Tibial artery (tissue), 4 donors: ENCODE measurements around the gene MDFIC.

Experiments
- DNase-seq, 2 donors: peaks; one replicate each; pipeline ENCODE4 v3.0.0-alpha.2; 2019
- H3K27ac ChIP-seq, 2 donors: fragments of 200-600 bp; sonication (generic) in 1 of 2; 1 replicate in 1 of 2; 2 replicates in 1 of 2; pipeline ENCODE4 v1.5.1; 2018 to 2019; ENCODE audit warnings: mild to moderate bottlenecking in 1 of 2
- H3K27me3 ChIP-seq, 2 donors: fragments of 200-600 bp; sonication (generic) in 1 of 2; one replicate each; pipeline versions ENCODE4 v1.5.1 to v1.6.0; 2016 to 2019
- H3K36me3 ChIP-seq, 3 donors: fragments of 200-600 bp; sonication (generic) in 2 of 3; one replicate each; pipeline ENCODE4 v1.5.1; 2016 to 2019; ENCODE audit warnings: mild to moderate bottlenecking in 2 of 3
- H3K4me1 ChIP-seq, 4 donors: fragments of 200-600 bp; sonication (generic) in 2 of 4; 1 replicate in 3 of 4; 2 replicates in 1 of 4; pipeline ENCODE4 v1.5.1; 2016 to 2019
- H3K4me3 ChIP-seq, 2 donors: fragments of 200-600 bp; sonication (generic) in 1 of 2; 1 replicate in 1 of 2; 2 replicates in 1 of 2; pipeline ENCODE4 v1.5.1; 2018 to 2019; ENCODE audit warnings: mild to moderate bottlenecking in 2 of 2
- H3K9me3 ChIP-seq, 3 donors: fragments of 200-600 bp; sonication (generic) in 1 of 3; one replicate each; pipeline ENCODE4 v1.5.1; 2016 to 2019
- intact Hi-C: fragments of 100-400 bp; cut with DNase I; formaldehyde crosslinking; loops from one replicate; pipeline ENCODE4 v1.15.0; 2023; ENCODE audit warnings: low total_unique reads
- TF ChIP-seq, protein P1 (sequence below), 2 experiments: fragments of 200-600 bp in 1 of 2; fragments of 450-650 bp in 1 of 2; IDR thresholded peaks; one replicate each; pipeline ENCODE4 v1.5.1; 2017 to 2019; ENCODE audit warnings: antibody characterized with exemption in 2 of 2, mild to moderate bottlenecking in 1 of 2, moderate library complexity in 1 of 2

MDFIC gene

GRCh38 chr7:114970308-114970707 is 48.4 kb downstream of the MDFIC start:
- no peaks in the 10 kb centered on the region for H3K4me1 ChIP-seq
- H3K27me3 ChIP-seq: no peaks in the 10 kb centered on the region
- DNase-seq: no peak
- H3K36me3 ChIP-seq: no peaks in the 10 kb centered on the region
- no peaks in the 10 kb centered on the region for H3K9me3 ChIP-seq
- intact Hi-C loops: no loop called here
- TF ChIP-seq, protein P1, sequence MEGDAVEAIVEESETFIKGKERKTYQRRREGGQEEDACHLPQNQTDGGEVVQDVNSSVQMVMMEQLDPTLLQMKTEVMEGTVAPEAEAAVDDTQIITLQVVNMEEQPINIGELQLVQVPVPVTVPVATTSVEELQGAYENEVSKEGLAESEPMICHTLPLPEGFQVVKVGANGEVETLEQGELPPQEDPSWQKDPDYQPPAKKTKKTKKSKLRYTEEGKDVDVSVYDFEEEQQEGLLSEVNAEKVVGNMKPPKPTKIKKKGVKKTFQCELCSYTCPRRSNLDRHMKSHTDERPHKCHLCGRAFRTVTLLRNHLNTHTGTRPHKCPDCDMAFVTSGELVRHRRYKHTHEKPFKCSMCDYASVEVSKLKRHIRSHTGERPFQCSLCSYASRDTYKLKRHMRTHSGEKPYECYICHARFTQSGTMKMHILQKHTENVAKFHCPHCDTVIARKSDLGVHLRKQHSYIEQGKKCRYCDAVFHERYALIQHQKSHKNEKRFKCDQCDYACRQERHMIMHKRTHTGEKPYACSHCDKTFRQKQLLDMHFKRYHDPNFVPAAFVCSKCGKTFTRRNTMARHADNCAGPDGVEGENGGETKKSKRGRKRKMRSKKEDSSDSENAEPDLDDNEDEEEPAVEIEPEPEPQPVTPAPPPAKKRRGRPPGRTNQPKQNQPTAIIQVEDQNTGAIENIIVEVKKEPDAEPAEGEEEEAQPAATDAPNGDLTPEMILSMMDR (IDR thresholded peaks at IDR 0.05): no peak
- H3K4me3 ChIP-seq: no peak overlapping the region
- H3K27ac ChIP-seq: no peak overlapping the region

GRCh38 chr7:114970732-114971131 is 48.8 kb downstream of the MDFIC start:
- TF ChIP-seq, protein P1 (IDR thresholded peaks at IDR 0.05): no peak
- H3K4me3 ChIP-seq: no peak overlapping the region
- no peaks in the 10 kb centered on the region for H3K4me1 ChIP-seq
- H3K9me3 ChIP-seq: no peaks in the 10 kb centered on the region
- no peak for DNase-seq
- H3K27me3 ChIP-seq: no peaks in the 10 kb centered on the region
- no peaks in the 10 kb centered on the region for H3K36me3 ChIP-seq
- H3K27ac ChIP-seq: no peak overlapping the region
- intact Hi-C loops: no loop called here

DNA sequence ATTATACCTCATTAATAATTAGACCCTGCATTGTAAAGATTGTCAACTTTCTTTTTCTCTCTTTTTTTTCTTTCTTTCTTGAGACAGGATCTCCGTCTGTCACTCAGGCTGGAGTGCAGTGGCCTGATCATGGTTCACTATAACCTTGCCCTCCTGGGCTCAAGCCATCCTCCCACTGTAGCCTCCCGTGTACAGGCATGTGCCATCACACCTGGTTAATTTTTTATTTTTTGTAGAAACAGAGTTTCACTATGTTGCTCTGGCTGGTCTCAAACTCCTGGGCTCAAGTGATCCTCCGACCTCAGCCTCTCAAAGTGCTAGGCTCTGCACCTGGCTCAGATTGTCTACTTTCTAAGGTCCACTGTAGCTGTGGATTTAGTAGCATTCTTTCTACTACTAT is 50.7 kb downstream of the MDFIC start:
- Histone ChIP-seq H3K36me3 (no peaks in the 10 kb centered on the region), H3K27me3 (no peaks in the 10 kb centered on the region), H3K4me3 (no peak overlapping the region), H3K4me1 (no peaks in the 10 kb centered on the region), H3K27ac (no peak overlapping the region), H3K9me3 (no peaks in the 10 kb centered on the region)
- DNase-seq: no peak
- intact Hi-C loops: no loop called here
- TF ChIP-seq, protein P1 (IDR thresholded peaks at IDR 0.05): no peak

- no peaks in the 10 kb centered on the region for H3K4me1 ChIP-seq
- no peak overlapping the region for H3K27ac ChIP-seq
- no peaks in the 10 kb centered on the region for H3K36me3 ChIP-seq
- intact Hi-C loops: no loop called here
- TF ChIP-seq, protein P1 (IDR thresholded peaks at IDR 0.05): no peak
- no peak for DNase-seq
- H3K4me3 ChIP-seq: no peak overlapping the region
- H3K27me3 ChIP-seq: no peaks in the 10 kb centered on the region
- H3K9me3 ChIP-seq: no peaks in the 10 kb centered on the region
Measured at GRCh38 chr7:114973147-114973546, 51.3 kb downstream of the MDFIC start.

DNA sequence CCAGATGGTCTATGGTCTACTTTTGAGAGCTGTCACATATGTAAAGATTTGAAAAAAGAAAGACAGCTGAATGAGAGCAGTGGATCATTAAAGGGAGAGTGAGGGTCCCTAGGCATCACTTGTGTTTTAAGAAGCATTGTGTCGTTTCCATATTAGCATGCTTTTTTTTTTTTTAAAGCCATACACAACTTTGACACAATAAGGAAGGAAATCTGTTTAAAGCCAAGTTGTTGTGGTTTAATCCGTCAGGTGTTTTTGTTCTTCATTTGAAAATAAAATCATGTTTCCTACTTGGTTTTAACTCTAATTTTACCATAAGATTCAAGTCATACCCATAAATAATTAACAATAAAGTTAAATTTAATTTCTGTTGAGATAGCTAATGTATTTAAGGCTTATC is 53.5 kb downstream of the MDFIC start:
- no peaks in the 10 kb centered on the region for H3K27me3 ChIP-seq
- H3K4me3 ChIP-seq: no peak overlapping the region
- H3K9me3 ChIP-seq: no peaks in the 10 kb centered on the region
- peaks cover 0 to 5% (median 0%) of the 10 kb centered on the region in 4 donors for H3K4me1 ChIP-seq
- no peak overlapping the region for H3K27ac ChIP-seq
- intact Hi-C loops: no loop called here
- no peaks in the 10 kb centered on the region for H3K36me3 ChIP-seq
- DNase-seq: no peak
- TF ChIP-seq, protein P1 (IDR thresholded peaks at IDR 0.05): no peak

DNA sequence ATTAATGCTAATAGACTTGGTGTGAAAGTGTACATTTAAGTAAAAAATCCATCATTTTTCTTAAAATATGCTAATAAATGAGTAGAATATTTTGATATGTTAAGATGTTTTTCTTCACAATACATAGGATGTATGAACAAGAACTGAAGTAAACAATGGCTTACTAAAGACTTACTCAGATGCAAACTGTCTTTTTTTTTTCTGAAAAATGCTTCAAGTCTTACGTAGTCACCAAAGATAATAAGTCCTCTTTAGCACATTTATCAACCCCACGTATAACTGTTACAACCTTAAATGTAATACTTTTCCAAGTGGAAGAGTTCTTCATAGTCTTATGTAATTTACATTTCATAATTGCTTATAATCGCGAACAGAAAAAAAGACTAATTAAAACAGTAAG is 54.8 kb downstream of the MDFIC start:
- intact Hi-C loops: no loop called here
- no peak for DNase-seq
- Histone ChIP-seq H3K27ac (no peak overlapping the region), H3K27me3 (no peaks in the 10 kb centered on the region), H3K36me3 (no peaks in the 10 kb centered on the region), H3K4me1 (peaks cover 0 to 5% (median 0%) of the 10 kb centered on the region in 4 donors), H3K9me3 (no peaks in the 10 kb centered on the region), H3K4me3 (no peak overlapping the region)
- TF ChIP-seq, protein P1 (IDR thresholded peaks at IDR 0.05): no peak
